Cardiac fibroblast (primary cell): ENCODE results near the gene CLIC5.

Experiments
- DNase-seq, 2 donors: peaks; one replicate each; pipeline versions ENCODE4 v3.0.0 to v3.0.0-alpha.2; 2010; ENCODE audit warnings: low read depth in 2 of 2
- H3K4me3 ChIP-seq, 2 donors: replicated peaks in 1 of 2; 1 replicate in 1 of 2; 2 replicates in 1 of 2; pipeline ENCODE4 v1.5.1; 2011; ENCODE audit warnings: low read depth in 2 of 2, low read length in 2 of 2, mild to moderate bottlenecking in 2 of 2, moderate library complexity in 1 of 2
- CTCF ChIP-seq: IDR thresholded peaks from one replicate; pipeline ENCODE4 v1.5.1; 2011; ENCODE audit warnings: low read depth, mild to moderate bottlenecking, low read length, inconsistent platforms

Gene CLIC5

GRCh38 chr6:45880159-45880558, 135.5 kb downstream of the CLIC5 start:
- TF ChIP-seq CTCF = no peak
- H3K4me3 ChIP-seq = no peak overlapping the region
- peak in 1 of 2 donors; percentile 8 for DNase-seq

GRCh38 chr6:45877970-45878590, 137.6 kb downstream of the CLIC5 start:
- TF ChIP-seq CTCF = no peak
- no peak for DNase-seq
- no peak overlapping the region for H3K4me3 ChIP-seq

GRCh38 chr6:45872827-45873365, 142.8 kb downstream of the CLIC5 start:
- peak in 1 of 2 donors; percentile 3 for DNase-seq
- no peak overlapping the region for H3K4me3 ChIP-seq
- TF ChIP-seq CTCF = no peak

GRCh38 chr6:45870531-45870930, 145.1 kb downstream of the CLIC5 start:
- no peak overlapping the region for H3K4me3 ChIP-seq
- no peak for TF ChIP-seq CTCF
- DNase-seq = peak; percentile 5 to 16

GRCh38 chr6:45864651-45865050, 151.0 kb downstream of the CLIC5 start:
- no peak overlapping the region for H3K4me3 ChIP-seq
- DNase-seq = no peak
- TF ChIP-seq CTCF = no peak

- no peak for DNase-seq
- TF ChIP-seq CTCF = no peak
- no peak overlapping the region for H3K4me3 ChIP-seq
Observed at GRCh38 chr6:45858691-45859090, 157.0 kb downstream of the CLIC5 start.

GRCh38 chr6:45857827-45858226, 157.8 kb downstream of the CLIC5 start:
- TF ChIP-seq CTCF = no peak
- no peak overlapping the region for H3K4me3 ChIP-seq
- no peak for DNase-seq
